Measurements from ENCODE around the gene CR2.

The CR2 gene

GRCh38 chr1:207486198-207486597 lies 32.1 kb downstream of the CR2 start:
- TF ChIP-seq CTCF (IDR thresholded peaks at IDR 0.05): no peak

DNA sequence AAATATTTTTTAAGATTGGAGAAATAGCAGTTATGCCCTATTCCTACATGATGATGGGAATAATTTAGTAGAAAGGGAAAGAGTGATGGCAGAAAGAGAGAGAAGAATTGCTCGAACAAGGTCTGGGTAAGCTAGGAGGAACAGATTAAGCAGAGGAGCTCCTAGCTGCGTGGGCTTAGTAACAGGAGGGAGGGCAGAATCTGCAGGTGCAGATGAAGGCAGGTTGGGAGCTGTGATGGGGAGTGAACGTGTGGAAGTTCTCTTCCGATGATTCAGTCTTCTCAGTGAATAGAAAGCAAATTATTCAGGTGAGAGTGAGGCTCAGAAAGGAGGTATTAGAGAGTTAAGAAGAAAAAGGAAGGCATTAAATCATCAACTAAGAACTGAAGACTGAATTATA lies 33.5 kb downstream of the CR2 start:
- TF ChIP-seq CTCF (IDR thresholded peaks at IDR 0.05): no peak

- TF ChIP-seq CTCF (IDR thresholded peaks at IDR 0.05): no peak
Measured at GRCh38 chr1:207493212-207493611, 39.1 kb downstream of the CR2 start.

- TF ChIP-seq CTCF (IDR thresholded peaks at IDR 0.05): no peak
Measured at GRCh38 chr1:207494171-207494570, 40.0 kb downstream of the CR2 start.

- no peak for TF ChIP-seq CTCF (IDR thresholded peaks at IDR 0.05)
Measured at GRCh38 chr1:207495801-207496792, 42.0 kb downstream of the CR2 start, which contains the start of gene CR1. Gene CR1 (plus strand): TSS chr1:207496157. CDS start chr1:207496268, 111 bp downstream.

GRCh38 chr1:207497941-207498340 lies 43.8 kb downstream of the CR2 start:
- TF ChIP-seq CTCF (IDR thresholded peaks at IDR 0.05): no peak

DNA sequence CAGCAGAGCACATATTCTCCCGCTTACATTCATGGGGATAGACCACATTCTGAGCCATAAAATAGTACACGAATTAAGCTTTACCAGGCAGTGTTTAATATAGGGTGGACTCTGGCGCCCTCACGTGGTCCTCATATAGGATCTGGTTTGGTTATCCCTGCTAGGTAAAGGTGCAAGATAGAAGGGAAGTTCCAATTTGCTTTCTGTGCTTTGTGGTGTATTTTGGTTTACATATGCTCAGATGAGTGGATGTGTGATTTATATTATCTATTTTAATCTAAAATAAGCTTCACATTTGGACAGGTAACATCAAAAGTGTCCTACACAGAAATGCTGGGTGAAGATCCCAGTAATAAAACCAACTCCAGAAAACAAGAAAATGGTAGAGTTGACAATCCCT lies 45.4 kb downstream of the CR2 start:
- TF ChIP-seq CTCF (IDR thresholded peaks at IDR 0.05): peak; percentile 87
